Right ventricle myocardium inferior (tissue), 1 donor: ENCODE results near the gene NPFF. TPM values are rescaled to one million over a fixed set of nuclear protein-coding genes. Genes with fewer than 3 reads are reported as not detected.
A peak's percentile ranks its signal among the peaks of the same experiment; 100 is the strongest.
"Not testable (repeated sequence)": the region's sequence is repeated elsewhere in the genome, so short reads cannot be mapped to it uniquely, and the experiment has no call there.

ENCODE experiments used
- ATAC-seq: fragments of 200-7000 bp; cut with Tn5 transposase; one replicate; pipeline ENCODE4 v1.9.1; 2020; ENCODE audit warnings: mild to moderate bottlenecking, moderate library complexity
- DNase-seq: peaks from one replicate; pipeline ENCODE4 v3.0.0; 2021; ENCODE audit errors: missing footprints
- intact Hi-C: fragments of 100-400 bp; cut with DNase I; formaldehyde crosslinking; loops from one replicate; pipeline ENCODE4 v1.11.0; 2022
- total RNA-seq: library from RNA; stranded (reverse); fragmentation: NEBNext Ultra II Directional; extraction: Animal tissue kit (Norgen Biotek cat#: 25700); gene quantifications from one replicate; pipeline ENCODE4 v1.2.1, GENCODE V29; 2021
- donor health status: DM: no; HTN: yes; CAD: no; lungs with severe emphysema.

Gene NPFF
- total RNA-seq, 1 donor from 2014 or later: not detected

GRCh38 chr12:53483225-53483978, 23.9 kb downstream of the NPFF start:
- DNase-seq (no peak), ATAC-seq (peak; percentile 14)
- intact Hi-C loops: no loop called here

- intact Hi-C loops: no loop called here
- no peak for DNase-seq
- ATAC-seq: peak; percentile 12
Measured at GRCh38 chr12:53482626-53483168, 24.6 kb downstream of the NPFF start.

- DNase-seq (no peak), ATAC-seq (no peak)
- intact Hi-C loops: no loop called here
Measured at GRCh38 chr12:53481939-53482586, 25.2 kb downstream of the NPFF start.

- intact Hi-C loops, DNase-seq, ATAC-seq: not testable (repeated sequence)
Measured at GRCh38 chr12:53481458-53481857, 25.8 kb downstream of the NPFF start.

- DNase-seq: no peak
- intact Hi-C loops: no loop called here
- ATAC-seq: no peak
Measured at GRCh38 chr12:53480491-53481442, 26.5 kb downstream of the NPFF start.

GRCh38 chr12:53479331-53479730, 28.0 kb downstream of the NPFF start:
- intact Hi-C loops: no loop called here
- ATAC-seq: no peak

GRCh38 chr12:53478865-53479264, 28.4 kb downstream of the NPFF start:
- ATAC-seq (no peak), DNase-seq (no peak)
- intact Hi-C loops: no loop called here

More at GRCh38 chr12:53479331-53479730, 28.0 kb downstream of the NPFF start:
- DNase-seq: no peak

GRCh38 chr12:53476769-53477209, 30.5 kb downstream of the NPFF start:
- DNase-seq (no peak), ATAC-seq (peak; percentile 23)
- intact Hi-C loops: no loop called here

- ATAC-seq (no peak), DNase-seq (no peak)
- intact Hi-C loops: no loop called here
Measured at GRCh38 chr12:53474819-53475218, 32.5 kb downstream of the NPFF start.

- intact Hi-C loops: no loop called here
- DNase-seq: no peak
- ATAC-seq: no peak
Measured at GRCh38 chr12:53474077-53474476, 33.2 kb downstream of the NPFF start.

- DNase-seq: no peak
- ATAC-seq: no peak
- intact Hi-C loops: no loop called here
Measured at GRCh38 chr12:53472056-53472582, 35.2 kb downstream of the NPFF start.

GRCh38 chr12:53468282-53468681, 39.0 kb downstream of the NPFF start:
- ATAC-seq: no peak
- DNase-seq: no peak
- intact Hi-C loops: no loop called here

- ATAC-seq (no peak), DNase-seq (no peak)
- intact Hi-C loops: no loop called here
Measured at GRCh38 chr12:53467880-53468279, 39.4 kb downstream of the NPFF start.

- no peak for ATAC-seq
Measured at GRCh38 chr12:53467082-53467481, 40.2 kb downstream of the NPFF start.

GRCh38 chr12:53466640-53467039, 40.6 kb downstream of the NPFF start:
- ATAC-seq (no peak), DNase-seq (no peak)
- intact Hi-C loops: no loop called here

More at GRCh38 chr12:53467082-53467481, 40.2 kb downstream of the NPFF start:
- intact Hi-C loops: no loop called here
- DNase-seq: no peak

- intact Hi-C loops: no loop called here
- no peak for DNase-seq
- no peak for ATAC-seq
Measured at GRCh38 chr12:53465679-53466078, 41.6 kb downstream of the NPFF start.

GRCh38 chr12:53464685-53465418, 42.4 kb downstream of the NPFF start:
- ATAC-seq: no peak
- DNase-seq: no peak
- intact Hi-C loops: no loop called here
